GM23338 (cell line): Measurements from ENCODE around the gene EHBP1L1. TPM values are rescaled to one million over a fixed set of nuclear protein-coding genes. Genes with fewer than 3 reads are reported as not detected.
A peak's percentile ranks its signal among the peaks of the same experiment; 100 is the strongest.

Experiments used
- ATAC-seq: fragments of 200-7000 bp; cut with Tn5 transposase; 3 replicates; pipeline ENCODE4 v1.9.1; 2020
- DNase-seq: peaks from one replicate; pipeline ENCODE4 v3.0.0-alpha.2; 2015; ENCODE audit warnings: low spot score
- H2AFZ ChIP-seq: fragments of 200-600 bp; sonication (generic); 2 replicates; pipeline ENCODE4 v1.8.0; 2016; ENCODE audit warnings: antibody characterized with exemption, mild to moderate bottlenecking, moderate library complexity
- H3F3A ChIP-seq: fragments of 200-600 bp; sonication (generic); replicated peaks from 2 replicates; pipeline ENCODE4 v1.8.0; 2017; ENCODE audit warnings: antibody characterized with exemption, mixed run types, low read depth
- H3K27ac ChIP-seq: fragments of 200-600 bp; sonication (generic); 2 replicates; pipeline ENCODE4 v1.6.1; 2016; ENCODE audit warnings: low read depth
- H3K27me3 ChIP-seq: fragments of 200-600 bp; sonication (generic); 2 replicates; pipeline ENCODE4 v1.8.0; 2016; ENCODE audit warnings: mild to moderate bottlenecking, mixed run types, moderate library complexity; ENCODE audit not compliant: insufficient read depth
- H3K36me3 ChIP-seq: fragments of 200-600 bp; sonication (generic); 2 replicates; pipeline ENCODE4 v1.8.0; 2016; ENCODE audit warnings: mild to moderate bottlenecking; ENCODE audit not compliant: insufficient read depth
- H3K4me1 ChIP-seq: fragments of 200-600 bp; sonication (generic); 2 replicates; pipeline ENCODE4 v1.8.0; 2016; ENCODE audit warnings: mild to moderate bottlenecking, moderate library complexity; ENCODE audit not compliant: insufficient read depth
- H3K4me2 ChIP-seq: fragments of 200-600 bp; sonication (generic); 2 replicates; pipeline ENCODE4 v1.7.1; 2017; ENCODE audit warnings: mixed run types
- H3K4me3 ChIP-seq: fragments of 200-600 bp; sonication (generic); 2 replicates; pipeline ENCODE4 v1.6.1; 2016; ENCODE audit warnings: mixed run types
- H3K79me2 ChIP-seq: fragments of 200-600 bp; sonication (generic); replicated peaks from 2 replicates; pipeline ENCODE4 v1.8.0; 2017; ENCODE audit warnings: mild to moderate bottlenecking; ENCODE audit not compliant: insufficient read depth
- H3K9me2 ChIP-seq: fragments of 200-600 bp; sonication (generic); 2 replicates; pipeline ENCODE4 v1.8.0; 2017; ENCODE audit not compliant: insufficient read depth
- H4K20me1 ChIP-seq: fragments of 200-600 bp; sonication (generic); replicated peaks from 2 replicates; pipeline ENCODE4 v1.8.0; 2017; ENCODE audit warnings: mild to moderate bottlenecking; ENCODE audit not compliant: insufficient read depth
- H3K27ac Mint-ChIP-seq: 2 replicates; pipeline ENCODE4 v1.8.0; 2020; ENCODE audit warnings: inconsistent platforms, mild to moderate bottlenecking, moderate library complexity, mixed read lengths
- H3K27me3 Mint-ChIP-seq: 3 replicates; pipeline ENCODE4 v1.8.0; 2022; ENCODE audit warnings: low read depth, mild to moderate bottlenecking, moderate library complexity, mixed read lengths, inconsistent platforms; ENCODE audit not compliant: insufficient read depth, poor library complexity
- H3K36me3 Mint-ChIP-seq: 3 replicates; pipeline ENCODE4 v1.8.0; 2021; ENCODE audit warnings: low read depth, mild to moderate bottlenecking, inconsistent platforms, moderate library complexity, mixed read lengths
- H3K4me1 Mint-ChIP-seq: 3 replicates; pipeline ENCODE4 v1.8.0; 2020; ENCODE audit warnings: mild to moderate bottlenecking, inconsistent platforms, mixed read lengths
- H3K4me3 Mint-ChIP-seq: 3 replicates; pipeline ENCODE4 v1.8.0; 2021; ENCODE audit warnings: moderate library complexity, mild to moderate bottlenecking, inconsistent platforms, mixed read lengths
- H3K9me3 Mint-ChIP-seq: 3 replicates; pipeline ENCODE4 v1.8.0; 2020; ENCODE audit warnings: moderate library complexity, mild to moderate bottlenecking, inconsistent platforms, mixed read lengths
- EZH2 ChIP-seq: fragments of 200-600 bp; sonication (generic); IDR thresholded peaks from one replicate; pipeline ENCODE4 v1.8.0; 2017; ENCODE audit warnings: antibody characterized with exemption, mild to moderate bottlenecking, low read depth; ENCODE audit not compliant: unreplicated experiment
- POLR2AphosphoS5 ChIP-seq: IDR thresholded peaks from 2 replicates; pipeline ENCODE4 v1.6.1; 2016; ENCODE audit warnings: antibody characterized with exemption, low read depth
- STAT1 ChIP-seq: IDR thresholded peaks from one replicate; pipeline ENCODE4 v1.6.1; 2016; ENCODE audit warnings: antibody characterized with exemption; ENCODE audit not compliant: unreplicated experiment
- ZNF114 ChIP-seq: fragments of 250-450 bp; sonication (Bioruptor Pico); IDR thresholded peaks from 2 replicates; pipeline ENCODE4 v1.5.0; 2020; ENCODE audit warnings: mild to moderate bottlenecking, moderate library complexity
- polyA plus RNA-seq: library from polyadenylated mRNA; unstranded; fragments of >200 nt; fragmentation: Nextera tagmentation; extraction: Ambion mirVana; gene quantifications from 2 replicates; pipeline ENCODE4 v1.2.1, GENCODE V29; 2016
- total RNA-seq: library from RNA; depleted of rRNA; stranded (reverse); fragments of >200 nt; shearing (Covaris generic); gene quantifications from 2 replicates; pipeline ENCODE4 v1.2.3, GENCODE V29; 2014
- TF ChIP-seq, protein P1 (sequence below): IDR thresholded peaks from one replicate; pipeline ENCODE4 v1.6.1; 2018; ENCODE audit warnings: antibody characterized with exemption; ENCODE audit not compliant: unreplicated experiment
- TF ChIP-seq, protein P2 (sequence below): IDR thresholded peaks from 2 replicates; pipeline ENCODE4 v1.6.1; 2016; ENCODE audit warnings: antibody characterized with exemption
- TF ChIP-seq, protein P3 (sequence below): fragments of 250-450 bp; sonication (Bioruptor Pico); IDR thresholded peaks from 2 replicates; pipeline ENCODE4 v1.5.0; 2020; ENCODE audit warnings: mild to moderate bottlenecking, moderate library complexity

EHBP1L1 gene
- total and polyA plus RNA-seq, 2 experiments from 2014 or later, result 2.9 to 10.9 TPM

DNA sequence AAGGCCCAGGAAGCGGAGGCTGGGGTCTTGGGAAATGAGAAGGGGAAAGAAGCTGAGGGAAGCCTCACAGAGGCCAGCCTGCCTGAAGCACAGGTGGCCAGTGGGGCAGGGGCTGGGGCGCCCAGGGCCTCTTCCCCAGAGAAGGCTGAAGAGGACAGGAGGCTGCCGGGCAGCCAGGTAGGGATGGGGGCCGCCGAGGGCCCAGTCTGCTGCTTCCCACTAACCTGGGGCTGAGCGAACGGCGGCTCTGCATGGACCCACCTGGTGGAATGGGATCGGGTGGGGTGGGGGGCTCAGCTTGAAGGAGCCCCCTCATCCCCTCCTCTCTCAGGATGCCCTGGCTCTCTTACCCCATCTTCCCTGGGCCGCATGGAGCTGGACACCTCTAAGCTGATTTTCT lies 7.7 kb downstream of the EHBP1L1 start:
- Histone ChIP-seq H3K4me2 (no peak overlapping the region), H3K9me2 (no peaks in the 10 kb centered on the region), H3K36me3 (no peaks in the 10 kb centered on the region), H2AFZ (no peak overlapping the region), H3K4me1 (no peaks in the 10 kb centered on the region), H3K4me3 (no peak overlapping the region), H3K27ac (no peak overlapping the region), H3K27me3 (peaks cover 58% of the 10 kb centered on the region), H3F3A (peaks cover 10% of the 10 kb centered on the region), H4K20me1 (no peaks in the 10 kb centered on the region), H3K79me2 (no peaks in the 10 kb centered on the region)
- Mint-ChIP-seq H3K4me1 (peaks cover 13% of the 10 kb centered on the region), H3K27ac (no peak overlapping the region), H3K9me3 (no peaks in the 10 kb centered on the region), H3K27me3 (peaks cover 56% of the 10 kb centered on the region), H3K36me3 (no peaks in the 10 kb centered on the region), H3K4me3 (no peak overlapping the region; the same call in 2 of the 3 replicates)
- DNase-seq, result no peak
- TF ChIP-seq STAT1, result no peak
- TF ChIP-seq, protein P1, sequence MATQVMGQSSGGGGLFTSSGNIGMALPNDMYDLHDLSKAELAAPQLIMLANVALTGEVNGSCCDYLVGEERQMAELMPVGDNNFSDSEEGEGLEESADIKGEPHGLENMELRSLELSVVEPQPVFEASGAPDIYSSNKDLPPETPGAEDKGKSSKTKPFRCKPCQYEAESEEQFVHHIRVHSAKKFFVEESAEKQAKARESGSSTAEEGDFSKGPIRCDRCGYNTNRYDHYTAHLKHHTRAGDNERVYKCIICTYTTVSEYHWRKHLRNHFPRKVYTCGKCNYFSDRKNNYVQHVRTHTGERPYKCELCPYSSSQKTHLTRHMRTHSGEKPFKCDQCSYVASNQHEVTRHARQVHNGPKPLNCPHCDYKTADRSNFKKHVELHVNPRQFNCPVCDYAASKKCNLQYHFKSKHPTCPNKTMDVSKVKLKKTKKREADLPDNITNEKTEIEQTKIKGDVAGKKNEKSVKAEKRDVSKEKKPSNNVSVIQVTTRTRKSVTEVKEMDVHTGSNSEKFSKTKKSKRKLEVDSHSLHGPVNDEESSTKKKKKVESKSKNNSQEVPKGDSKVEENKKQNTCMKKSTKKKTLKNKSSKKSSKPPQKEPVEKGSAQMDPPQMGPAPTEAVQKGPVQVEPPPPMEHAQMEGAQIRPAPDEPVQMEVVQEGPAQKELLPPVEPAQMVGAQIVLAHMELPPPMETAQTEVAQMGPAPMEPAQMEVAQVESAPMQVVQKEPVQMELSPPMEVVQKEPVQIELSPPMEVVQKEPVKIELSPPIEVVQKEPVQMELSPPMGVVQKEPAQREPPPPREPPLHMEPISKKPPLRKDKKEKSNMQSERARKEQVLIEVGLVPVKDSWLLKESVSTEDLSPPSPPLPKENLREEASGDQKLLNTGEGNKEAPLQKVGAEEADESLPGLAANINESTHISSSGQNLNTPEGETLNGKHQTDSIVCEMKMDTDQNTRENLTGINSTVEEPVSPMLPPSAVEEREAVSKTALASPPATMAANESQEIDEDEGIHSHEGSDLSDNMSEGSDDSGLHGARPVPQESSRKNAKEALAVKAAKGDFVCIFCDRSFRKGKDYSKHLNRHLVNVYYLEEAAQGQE, result no peak
- no peak for ATAC-seq

DNA sequence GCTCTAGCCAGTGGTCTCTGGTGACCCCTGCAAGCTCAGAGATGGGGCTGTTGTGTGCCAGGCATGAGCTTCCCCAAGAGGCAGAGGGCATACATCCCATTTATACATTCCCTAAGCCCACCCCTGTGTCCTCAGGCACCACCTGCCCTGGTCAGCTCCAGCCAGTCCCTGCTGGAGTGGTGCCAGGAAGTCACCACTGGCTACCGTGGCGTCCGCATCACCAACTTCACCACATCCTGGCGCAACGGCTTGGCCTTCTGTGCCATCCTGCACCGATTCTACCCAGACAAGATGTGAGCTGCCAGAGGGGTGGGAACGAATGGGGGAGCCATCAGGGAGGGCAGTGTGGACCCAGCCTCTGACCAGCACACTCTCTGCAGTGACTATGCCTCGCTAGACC lies 8.3 kb downstream of the EHBP1L1 start:
- H3K4me3 ChIP-seq, result peak overlapping the region; percentile 53; the same call in 1 of the 2 replicates
- no peaks in the 10 kb centered on the region for H4K20me1 ChIP-seq
- ATAC-seq (no peak), DNase-seq (no peak)
- peaks cover 58% of the 10 kb centered on the region for H3K27me3 Mint-ChIP-seq
- H3K9me3 Mint-ChIP-seq, result no peaks in the 10 kb centered on the region
- no peaks in the 10 kb centered on the region for H3K9me2 ChIP-seq
- H3K4me1 ChIP-seq, result no peaks in the 10 kb centered on the region
- peak overlapping the region; percentile 91 for H3K4me2 ChIP-seq
- H2AFZ ChIP-seq, result no peak overlapping the region
- H3K79me2 ChIP-seq, result no peaks in the 10 kb centered on the region
- H3K27ac ChIP-seq, result no peak overlapping the region
- peaks cover 58% of the 10 kb centered on the region for H3K27me3 ChIP-seq
- H3K36me3 Mint-ChIP-seq, result no peaks in the 10 kb centered on the region
- peaks cover 13% of the 10 kb centered on the region; the same call in 2 of the 3 replicates for H3K4me1 Mint-ChIP-seq
- H3F3A ChIP-seq, result peaks cover 10% of the 10 kb centered on the region
- H3K27ac Mint-ChIP-seq, result no peak overlapping the region
- H3K36me3 ChIP-seq, result no peaks in the 10 kb centered on the region
- peak overlapping the region; percentile 19; the same call in 1 of the 3 replicates for H3K4me3 Mint-ChIP-seq
- TF ChIP-seq, protein P1, result no peak
- TF ChIP-seq EZH2 (no peak), ZNF114 (CRISPR knock-in tag) (no peak), POLR2AphosphoS5 (no peak)
- TF ChIP-seq, protein P2, sequence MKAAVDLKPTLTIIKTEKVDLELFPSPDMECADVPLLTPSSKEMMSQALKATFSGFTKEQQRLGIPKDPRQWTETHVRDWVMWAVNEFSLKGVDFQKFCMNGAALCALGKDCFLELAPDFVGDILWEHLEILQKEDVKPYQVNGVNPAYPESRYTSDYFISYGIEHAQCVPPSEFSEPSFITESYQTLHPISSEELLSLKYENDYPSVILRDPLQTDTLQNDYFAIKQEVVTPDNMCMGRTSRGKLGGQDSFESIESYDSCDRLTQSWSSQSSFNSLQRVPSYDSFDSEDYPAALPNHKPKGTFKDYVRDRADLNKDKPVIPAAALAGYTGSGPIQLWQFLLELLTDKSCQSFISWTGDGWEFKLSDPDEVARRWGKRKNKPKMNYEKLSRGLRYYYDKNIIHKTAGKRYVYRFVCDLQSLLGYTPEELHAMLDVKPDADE, result no peak
- TF ChIP-seq, protein P3, sequence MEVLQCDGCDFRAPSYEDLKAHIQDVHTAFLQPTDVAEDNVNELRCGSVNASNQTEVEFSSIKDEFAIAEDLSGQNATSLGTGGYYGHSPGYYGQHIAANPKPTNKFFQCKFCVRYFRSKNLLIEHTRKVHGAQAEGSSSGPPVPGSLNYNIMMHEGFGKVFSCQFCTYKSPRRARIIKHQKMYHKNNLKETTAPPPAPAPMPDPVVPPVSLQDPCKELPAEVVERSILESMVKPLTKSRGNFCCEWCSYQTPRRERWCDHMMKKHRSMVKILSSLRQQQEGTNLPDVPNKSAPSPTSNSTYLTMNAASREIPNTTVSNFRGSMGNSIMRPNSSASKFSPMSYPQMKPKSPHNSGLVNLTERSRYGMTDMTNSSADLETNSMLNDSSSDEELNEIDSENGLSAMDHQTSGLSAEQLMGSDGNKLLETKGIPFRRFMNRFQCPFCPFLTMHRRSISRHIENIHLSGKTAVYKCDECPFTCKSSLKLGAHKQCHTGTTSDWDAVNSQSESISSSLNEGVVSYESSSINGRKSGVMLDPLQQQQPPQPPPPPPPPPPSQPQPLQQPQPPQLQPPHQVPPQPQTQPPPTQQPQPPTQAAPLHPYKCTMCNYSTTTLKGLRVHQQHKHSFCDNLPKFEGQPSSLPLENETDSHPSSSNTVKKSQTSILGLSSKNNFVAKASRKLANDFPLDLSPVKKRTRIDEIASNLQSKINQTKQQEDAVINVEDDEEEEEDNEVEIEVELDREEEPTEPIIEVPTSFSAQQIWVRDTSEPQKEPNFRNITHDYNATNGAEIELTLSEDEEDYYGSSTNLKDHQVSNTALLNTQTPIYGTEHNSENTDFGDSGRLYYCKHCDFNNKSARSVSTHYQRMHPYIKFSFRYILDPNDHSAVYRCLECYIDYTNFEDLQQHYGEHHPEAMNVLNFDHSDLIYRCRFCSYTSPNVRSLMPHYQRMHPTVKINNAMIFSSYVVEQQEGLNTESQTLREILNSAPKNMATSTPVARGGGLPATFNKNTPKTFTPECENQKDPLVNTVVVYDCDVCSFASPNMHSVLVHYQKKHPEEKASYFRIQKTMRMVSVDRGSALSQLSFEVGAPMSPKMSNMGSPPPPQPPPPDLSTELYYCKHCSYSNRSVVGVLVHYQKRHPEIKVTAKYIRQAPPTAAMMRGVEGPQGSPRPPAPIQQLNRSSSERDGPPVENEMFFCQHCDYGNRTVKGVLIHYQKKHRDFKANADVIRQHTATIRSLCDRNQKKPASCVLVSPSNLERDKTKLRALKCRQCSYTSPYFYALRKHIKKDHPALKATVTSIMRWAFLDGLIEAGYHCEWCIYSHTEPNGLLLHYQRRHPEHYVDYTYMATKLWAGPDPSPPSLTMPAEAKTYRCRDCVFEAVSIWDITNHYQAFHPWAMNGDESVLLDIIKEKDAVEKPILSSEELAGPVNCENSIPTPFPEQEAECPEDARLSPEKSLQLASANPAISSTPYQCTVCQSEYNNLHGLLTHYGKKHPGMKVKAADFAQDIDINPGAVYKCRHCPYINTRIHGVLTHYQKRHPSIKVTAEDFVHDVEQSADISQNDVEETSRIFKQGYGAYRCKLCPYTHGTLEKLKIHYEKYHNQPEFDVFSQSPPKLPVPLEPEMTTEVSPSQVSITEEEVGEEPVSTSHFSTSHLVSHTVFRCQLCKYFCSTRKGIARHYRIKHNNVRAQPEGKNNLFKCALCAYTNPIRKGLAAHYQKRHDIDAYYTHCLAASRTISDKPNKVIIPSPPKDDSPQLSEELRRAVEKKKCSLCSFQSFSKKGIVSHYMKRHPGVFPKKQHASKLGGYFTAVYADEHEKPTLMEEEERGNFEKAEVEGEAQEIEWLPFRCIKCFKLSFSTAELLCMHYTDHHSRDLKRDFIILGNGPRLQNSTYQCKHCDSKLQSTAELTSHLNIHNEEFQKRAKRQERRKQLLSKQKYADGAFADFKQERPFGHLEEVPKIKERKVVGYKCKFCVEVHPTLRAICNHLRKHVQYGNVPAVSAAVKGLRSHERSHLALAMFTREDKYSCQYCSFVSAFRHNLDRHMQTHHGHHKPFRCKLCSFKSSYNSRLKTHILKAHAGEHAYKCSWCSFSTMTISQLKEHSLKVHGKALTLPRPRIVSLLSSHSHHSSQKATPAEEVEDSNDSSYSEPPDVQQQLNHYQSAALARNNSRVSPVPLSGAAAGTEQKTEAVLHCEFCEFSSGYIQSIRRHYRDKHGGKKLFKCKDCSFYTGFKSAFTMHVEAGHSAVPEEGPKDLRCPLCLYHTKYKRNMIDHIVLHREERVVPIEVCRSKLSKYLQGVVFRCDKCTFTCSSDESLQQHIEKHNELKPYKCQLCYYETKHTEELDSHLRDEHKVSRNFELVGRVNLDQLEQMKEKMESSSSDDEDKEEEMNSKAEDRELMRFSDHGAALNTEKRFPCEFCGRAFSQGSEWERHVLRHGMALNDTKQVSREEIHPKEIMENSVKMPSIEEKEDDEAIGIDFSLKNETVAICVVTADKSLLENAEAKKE (CRISPR knock-in tag), result no peak
